ENCODE data around the gene FLT3LG. TPM values are rescaled to one million over a fixed set of nuclear protein-coding genes. Genes with fewer than 3 reads are reported as not detected.

The FLT3LG gene
- total and polyA plus RNA-seq, 9 of the 15 experiments (the other 6 are each of a cell fraction or from before 2014, with no cell fraction given) = 0.31 to 6.4 (median 1.1) TPM

DNA sequence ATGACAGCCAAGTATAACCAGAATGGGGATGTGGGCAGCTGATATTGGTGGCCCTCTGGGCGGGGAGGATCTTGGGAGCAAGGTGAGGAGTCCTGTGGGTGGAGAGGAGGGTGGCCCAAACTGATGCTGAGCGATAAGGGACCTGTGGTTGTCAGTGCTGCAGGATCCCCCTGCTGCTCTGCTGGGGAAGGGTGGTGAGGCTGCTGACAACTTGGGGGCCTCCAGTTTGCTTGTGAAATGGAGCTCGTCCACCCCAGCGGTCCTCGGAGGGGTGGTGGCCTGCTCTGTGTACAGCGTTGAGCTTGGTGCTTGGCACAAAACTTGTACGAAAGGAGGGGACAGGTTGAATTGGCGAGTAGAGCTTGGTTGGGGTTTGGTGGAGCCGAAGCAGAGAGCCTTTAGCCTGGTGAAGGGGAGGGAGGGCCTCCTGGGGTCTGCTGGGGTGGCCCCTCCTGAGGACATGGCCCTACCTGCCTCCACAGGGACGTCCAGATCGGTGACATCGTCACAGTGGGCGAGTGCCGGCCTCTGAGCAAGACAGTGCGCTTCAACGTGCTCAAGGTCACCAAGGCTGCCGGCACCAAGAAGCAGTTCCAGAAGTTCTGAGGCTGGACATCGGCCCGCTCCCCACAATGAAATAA is 25.1 kb downstream of the FLT3LG start (continued):
- TF ChIP-seq, protein P1, sequence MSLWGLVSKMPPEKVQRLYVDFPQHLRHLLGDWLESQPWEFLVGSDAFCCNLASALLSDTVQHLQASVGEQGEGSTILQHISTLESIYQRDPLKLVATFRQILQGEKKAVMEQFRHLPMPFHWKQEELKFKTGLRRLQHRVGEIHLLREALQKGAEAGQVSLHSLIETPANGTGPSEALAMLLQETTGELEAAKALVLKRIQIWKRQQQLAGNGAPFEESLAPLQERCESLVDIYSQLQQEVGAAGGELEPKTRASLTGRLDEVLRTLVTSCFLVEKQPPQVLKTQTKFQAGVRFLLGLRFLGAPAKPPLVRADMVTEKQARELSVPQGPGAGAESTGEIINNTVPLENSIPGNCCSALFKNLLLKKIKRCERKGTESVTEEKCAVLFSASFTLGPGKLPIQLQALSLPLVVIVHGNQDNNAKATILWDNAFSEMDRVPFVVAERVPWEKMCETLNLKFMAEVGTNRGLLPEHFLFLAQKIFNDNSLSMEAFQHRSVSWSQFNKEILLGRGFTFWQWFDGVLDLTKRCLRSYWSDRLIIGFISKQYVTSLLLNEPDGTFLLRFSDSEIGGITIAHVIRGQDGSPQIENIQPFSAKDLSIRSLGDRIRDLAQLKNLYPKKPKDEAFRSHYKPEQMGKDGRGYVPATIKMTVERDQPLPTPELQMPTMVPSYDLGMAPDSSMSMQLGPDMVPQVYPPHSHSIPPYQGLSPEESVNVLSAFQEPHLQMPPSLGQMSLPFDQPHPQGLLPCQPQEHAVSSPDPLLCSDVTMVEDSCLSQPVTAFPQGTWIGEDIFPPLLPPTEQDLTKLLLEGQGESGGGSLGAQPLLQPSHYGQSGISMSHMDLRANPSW (CRISPR knock-in tag; IDR thresholded peaks at IDR 0.05) = 0 out of 2 replicates have a peak, but pooled peaks have one; percentile 8
- TF ChIP-seq, protein P2, sequence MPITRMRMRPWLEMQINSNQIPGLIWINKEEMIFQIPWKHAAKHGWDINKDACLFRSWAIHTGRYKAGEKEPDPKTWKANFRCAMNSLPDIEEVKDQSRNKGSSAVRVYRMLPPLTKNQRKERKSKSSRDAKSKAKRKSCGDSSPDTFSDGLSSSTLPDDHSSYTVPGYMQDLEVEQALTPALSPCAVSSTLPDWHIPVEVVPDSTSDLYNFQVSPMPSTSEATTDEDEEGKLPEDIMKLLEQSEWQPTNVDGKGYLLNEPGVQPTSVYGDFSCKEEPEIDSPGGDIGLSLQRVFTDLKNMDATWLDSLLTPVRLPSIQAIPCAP (CRISPR knock-in tag; IDR thresholded peaks at IDR 0.05; ENCODE audit: borderline replicate concordance) = no peak
- 0 out of 2 replicates have a peak, but pooled peaks have one; percentile 5 for TF ChIP-seq TCF3 (CRISPR knock-in tag; IDR thresholded peaks at IDR 0.05)
- peak; percentile 48 for TF ChIP-seq SUPT5H (IDR thresholded peaks at IDR 0.05)
- peak; percentile 15 for TF ChIP-seq POLR2B (IDR thresholded peaks at IDR 0.05; ENCODE audit: low read depth, partially characterized antibody)
- peak; percentile 5; the same call in 1 of the 2 replicates for TF ChIP-seq POLR2A (conservative IDR thresholded peaks at IDR 0.05)
- TF ChIP-seq, protein P3, sequence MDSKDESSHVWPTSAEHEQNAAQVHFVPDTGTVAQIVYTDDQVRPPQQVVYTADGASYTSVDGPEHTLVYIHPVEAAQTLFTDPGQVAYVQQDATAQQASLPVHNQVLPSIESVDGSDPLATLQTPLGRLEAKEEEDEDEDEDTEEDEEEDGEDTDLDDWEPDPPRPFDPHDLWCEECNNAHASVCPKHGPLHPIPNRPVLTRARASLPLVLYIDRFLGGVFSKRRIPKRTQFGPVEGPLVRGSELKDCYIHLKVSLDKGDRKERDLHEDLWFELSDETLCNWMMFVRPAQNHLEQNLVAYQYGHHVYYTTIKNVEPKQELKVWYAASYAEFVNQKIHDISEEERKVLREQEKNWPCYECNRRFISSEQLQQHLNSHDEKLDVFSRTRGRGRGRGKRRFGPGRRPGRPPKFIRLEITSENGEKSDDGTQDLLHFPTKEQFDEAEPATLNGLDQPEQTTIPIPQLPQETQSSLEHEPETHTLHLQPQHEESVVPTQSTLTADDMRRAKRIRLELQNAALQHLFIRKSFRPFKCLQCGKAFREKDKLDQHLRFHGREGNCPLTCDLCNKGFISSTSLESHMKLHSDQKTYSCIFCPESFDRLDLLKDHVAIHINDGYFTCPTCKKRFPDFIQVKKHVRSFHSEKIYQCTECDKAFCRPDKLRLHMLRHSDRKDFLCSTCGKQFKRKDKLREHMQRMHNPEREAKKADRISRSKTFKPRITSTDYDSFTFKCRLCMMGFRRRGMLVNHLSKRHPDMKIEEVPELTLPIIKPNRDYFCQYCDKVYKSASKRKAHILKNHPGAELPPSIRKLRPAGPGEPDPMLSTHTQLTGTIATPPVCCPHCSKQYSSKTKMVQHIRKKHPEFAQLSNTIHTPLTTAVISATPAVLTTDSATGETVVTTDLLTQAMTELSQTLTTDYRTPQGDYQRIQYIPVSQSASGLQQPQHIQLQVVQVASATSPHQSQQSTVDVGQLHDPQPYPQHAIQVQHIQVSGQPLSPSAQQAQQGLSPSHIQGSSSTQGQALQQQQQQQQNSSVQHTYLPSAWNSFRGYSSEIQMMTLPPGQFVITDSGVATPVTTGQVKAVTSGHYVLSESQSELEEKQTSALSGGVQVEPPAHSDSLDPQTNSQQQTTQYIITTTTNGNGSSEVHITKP (IDR thresholded peaks at IDR 0.05; ENCODE audit: partially characterized antibody) = peak; percentile 61
